HG03354 (cell line): Measurements from ENCODE around the gene SMOC2.
"Not testable (repeated sequence)": the region's sequence is repeated elsewhere in the genome, so short reads cannot be mapped to it uniquely, and the experiment has no call there.

Source experiments
- ATAC-seq: cut with Tn5 transposase; IDR thresholded peaks from one replicate; pipeline ENCODE4 v1.9.1; 2021; ENCODE audit warnings: mild to moderate bottlenecking; ENCODE audit not compliant: unreplicated experiment, poor library complexity, severe bottlenecking

Gene SMOC2

GRCh38 chr6:168609026-168609685 is 168.2 kb downstream of the SMOC2 start:
- ATAC-seq: no peak

GRCh38 chr6:168609914-168610490 is 169.0 kb downstream of the SMOC2 start:
- ATAC-seq: no peak

DNA sequence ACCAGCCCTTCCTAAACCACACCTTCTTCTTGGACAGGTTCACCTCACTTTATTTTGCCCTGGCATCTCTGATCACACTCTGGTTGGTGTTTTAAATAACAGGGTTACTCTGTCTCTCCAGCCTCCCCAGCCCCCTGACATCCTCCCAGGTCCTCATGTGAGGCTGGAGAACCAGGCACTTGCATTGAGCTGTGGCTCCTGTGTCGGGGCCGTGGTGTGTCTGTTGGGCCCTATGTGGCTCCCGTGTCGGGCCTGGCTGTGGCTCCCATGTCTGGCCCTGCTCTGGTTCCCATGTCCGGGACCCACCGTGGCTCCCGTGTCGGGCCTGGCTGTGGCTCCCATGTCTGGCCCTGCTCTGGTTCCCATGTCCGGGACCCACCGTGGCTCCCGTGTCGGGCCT is 170.0 kb downstream of the SMOC2 start:
- ATAC-seq: not testable (repeated sequence)

DNA sequence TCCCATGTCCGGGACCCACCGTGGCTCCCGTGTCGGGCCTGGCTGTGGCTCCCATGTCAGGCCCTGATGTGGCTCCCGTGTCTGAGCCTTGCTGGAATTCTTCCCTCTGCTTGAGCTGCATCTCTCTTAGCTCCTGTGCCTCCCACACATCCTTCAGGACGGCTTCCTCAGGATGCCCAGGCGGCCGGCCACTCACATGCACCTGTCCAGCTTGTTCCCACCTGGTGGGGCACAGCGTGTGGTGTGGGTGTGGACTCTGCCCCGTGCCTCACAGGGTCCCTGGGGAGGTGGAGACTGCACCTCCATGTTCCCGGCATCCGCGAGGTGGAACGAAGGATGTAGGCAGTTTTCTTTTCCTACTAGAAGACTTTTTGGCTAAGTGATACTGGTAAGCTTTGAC is 170.7 kb downstream of the SMOC2 start:
- ATAC-seq: no peak

DNA sequence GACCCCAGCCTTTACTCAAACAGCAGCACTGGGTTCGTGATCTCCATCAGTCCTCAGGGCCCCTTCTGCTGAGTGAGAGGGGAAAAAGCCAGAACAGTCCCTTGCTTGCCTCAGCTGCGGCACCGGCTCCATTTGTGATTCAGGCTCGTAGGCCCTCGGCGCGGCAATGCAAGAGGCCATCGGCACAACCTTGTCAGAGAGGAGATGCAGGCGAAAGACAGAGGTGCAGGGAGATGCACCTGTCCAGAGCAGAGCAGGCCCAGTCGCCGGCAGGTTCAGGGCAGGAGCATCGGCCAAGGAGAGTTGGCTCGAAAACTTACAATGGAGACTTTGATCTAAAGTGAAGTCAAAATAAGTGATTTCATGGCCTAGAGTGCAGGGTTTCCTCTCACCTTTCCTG is 171.6 kb downstream of the SMOC2 start:
- ATAC-seq: no peak

DNA sequence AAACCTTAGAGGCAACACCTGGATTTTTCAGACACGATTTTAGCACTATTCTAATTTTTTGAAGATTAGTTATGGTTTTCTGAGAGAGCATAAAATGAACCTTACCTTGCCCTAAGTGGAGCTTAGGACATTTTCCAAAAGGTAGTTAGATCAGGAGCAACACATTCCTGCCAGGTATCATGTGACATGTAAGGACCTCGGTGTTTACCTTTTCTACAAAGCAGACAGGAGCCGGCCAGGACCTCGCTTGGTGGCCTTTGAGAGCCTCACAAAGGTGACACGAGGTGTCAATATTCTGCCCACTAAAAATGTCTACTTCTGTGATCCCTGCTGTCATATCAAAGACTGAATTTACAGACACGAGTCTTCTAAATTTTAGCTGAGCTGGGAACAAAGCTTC is 174.9 kb downstream of the SMOC2 start:
- ATAC-seq: no peak

GRCh38 chr6:168616816-168617765 is 176.1 kb downstream of the SMOC2 start:
- ATAC-seq: no peak

GRCh38 chr6:168618546-168619315 is 177.7 kb downstream of the SMOC2 start:
- no peak for ATAC-seq

DNA sequence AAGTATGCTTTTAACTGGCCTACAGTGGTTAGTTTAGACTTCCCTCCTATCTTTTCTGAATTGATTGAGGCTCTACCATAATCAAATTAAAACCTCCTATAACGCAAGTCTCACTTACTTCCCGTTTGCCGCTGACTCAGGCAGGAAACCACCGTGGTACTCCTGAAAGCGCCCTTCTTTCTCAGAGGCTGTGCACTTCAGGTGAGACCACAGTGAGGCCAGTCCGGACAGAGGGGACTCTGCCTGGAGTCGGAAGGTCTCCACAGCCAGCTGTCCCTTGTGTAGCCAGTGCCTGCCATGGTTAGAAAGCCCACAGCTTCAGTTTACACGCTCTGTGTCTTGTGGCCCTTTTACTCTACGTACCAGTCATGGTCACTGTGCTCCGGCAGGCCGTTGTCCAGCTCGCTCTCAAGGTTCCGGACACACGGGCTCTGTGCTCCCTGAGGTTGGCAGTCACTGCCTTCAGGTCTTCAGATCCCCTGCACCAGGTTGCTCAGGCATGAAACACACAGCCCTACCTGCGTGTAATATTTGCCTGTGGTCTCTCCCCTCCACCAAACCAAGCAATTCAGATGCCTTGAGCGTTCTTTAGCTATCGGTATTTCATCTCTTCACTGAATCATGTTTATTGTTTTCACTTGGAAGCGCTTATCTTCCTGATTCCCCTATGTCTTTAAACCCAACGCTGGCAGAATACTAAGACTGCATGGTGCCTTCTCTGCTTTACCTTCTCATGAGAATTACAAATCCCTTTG is 178.8 kb downstream of the SMOC2 start:
- no peak for ATAC-seq

DNA sequence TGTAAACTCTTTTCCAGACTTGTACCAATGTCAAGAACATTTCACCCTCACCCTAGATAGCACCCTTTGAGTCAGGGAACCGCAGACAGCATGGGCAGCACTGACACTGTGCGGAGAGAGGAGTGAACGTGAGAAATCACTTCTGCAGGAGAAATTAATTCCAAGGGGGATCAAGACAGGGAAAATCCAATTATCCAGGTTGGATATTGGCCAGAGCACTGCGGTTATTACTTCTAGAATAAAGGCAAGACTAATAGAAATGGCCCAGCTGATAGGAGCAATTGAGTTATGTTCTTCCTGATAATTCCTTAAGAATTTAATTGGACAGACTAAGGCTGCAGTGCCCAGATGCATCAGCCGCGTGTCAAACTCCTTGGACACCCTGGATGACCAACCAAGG is 179.6 kb downstream of the SMOC2 start:
- no peak for ATAC-seq

DNA sequence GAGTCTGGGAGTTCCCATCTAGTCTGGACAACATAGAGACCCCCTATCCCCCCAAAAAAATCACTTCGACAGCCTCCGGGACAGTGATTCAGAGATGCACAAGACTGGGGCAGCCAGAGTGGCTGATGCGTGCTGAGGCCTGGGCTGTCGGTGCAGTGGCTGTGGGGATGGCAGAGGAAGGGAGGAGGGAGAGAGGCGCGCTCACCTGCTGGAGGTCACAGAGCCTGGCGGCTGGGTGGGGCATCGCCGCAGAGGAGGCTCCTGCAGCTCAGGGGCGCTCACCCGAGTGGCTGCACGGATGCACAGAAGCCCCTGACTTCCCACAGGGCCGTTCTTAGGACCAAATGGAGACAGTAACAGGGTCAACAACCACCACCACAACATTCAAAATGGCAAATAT is 182.8 kb downstream of the SMOC2 start:
- ATAC-seq: no peak

DNA sequence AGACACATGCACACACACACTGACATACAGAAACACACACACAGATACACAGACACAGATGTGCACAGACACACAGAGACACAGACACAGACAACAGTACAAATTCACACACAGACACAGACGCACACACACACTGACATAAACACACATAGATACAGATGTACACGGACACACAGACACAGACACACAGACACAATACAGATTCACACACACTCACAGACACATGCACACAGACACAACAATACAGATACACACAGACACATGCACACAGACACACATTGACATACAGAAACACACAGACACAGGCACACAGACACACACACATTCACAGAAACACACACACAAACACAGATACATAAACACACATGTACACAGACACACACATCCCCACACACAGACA is 183.6 kb downstream of the SMOC2 start:
- no peak for ATAC-seq

GRCh38 chr6:168624948-168625347 is 184.0 kb downstream of the SMOC2 start:
- no peak for ATAC-seq

GRCh38 chr6:168625602-168626001 is 184.6 kb downstream of the SMOC2 start:
- no peak for ATAC-seq

- no peak for ATAC-seq
These were observed 185.1 kb downstream of the SMOC2 start for GRCh38 chr6:168626046-168626602.

- no peak for ATAC-seq
These were observed 186.7 kb downstream of the SMOC2 start for GRCh38 chr6:168627506-168628175.

GRCh38 chr6:168628176-168628553 is 187.2 kb downstream of the SMOC2 start:
- no peak for ATAC-seq

DNA sequence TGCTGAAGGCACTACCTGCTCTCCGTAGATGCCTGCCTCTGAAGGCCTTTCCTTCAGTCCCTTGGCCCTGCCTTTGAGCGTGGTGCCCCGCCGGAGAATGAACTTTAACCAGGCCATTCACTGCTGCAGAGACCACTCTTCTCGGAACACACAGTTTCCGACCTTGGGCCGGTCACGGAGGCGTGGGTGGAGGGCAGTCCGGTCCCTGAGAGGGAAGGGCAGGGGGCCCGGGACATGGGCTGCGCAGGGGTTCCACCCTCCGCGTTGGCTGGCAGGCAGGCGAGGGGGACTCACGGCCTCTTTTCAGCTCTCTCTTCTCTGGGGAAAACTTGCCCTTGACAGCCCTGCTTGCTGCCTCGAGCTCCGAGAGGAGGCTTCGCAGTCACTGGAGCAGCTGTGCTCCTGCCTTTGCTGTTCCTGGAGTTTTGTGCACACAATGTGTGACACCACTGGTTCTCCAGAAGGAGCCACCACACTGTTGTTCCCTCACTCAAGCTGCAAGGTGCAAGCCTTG is 187.8 kb downstream of the SMOC2 start:
- no peak for ATAC-seq
